Measurements from ENCODE around the gene PSMB5. TPM values are rescaled to one million over a fixed set of nuclear protein-coding genes. Genes with fewer than 3 reads are reported as not detected.

Gene PSMB5
- total RNA-seq, 1 donor from 2014 or later = 123 TPM

DNA sequence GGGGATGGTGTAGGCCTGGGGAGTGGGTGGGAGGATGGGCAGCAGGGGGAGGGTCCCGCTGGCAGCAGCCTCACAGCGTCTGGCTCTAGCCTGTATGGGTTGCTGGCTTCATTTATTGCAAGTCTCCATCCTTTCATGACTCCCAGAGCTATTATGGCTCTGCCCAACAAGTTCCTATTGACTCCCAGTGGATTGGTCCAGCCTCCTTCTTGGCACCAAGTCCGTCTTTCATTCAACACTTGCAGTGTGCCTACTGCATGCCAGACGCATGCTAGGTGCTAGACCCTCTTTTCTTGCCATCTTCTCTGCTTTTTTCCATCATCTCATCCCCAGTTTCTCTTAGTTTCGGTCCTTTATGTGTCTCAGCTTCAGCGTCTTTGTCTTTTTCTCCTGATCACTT, 8.4 kb upstream of the PSMB5 start:
- peaks cover 13% of the 10 kb centered on the region for H3K4me1 Mint-ChIP-seq
- no peak overlapping the region for H3K27ac Mint-ChIP-seq
- DNase-seq (ENCODE audit: low spot score in 2 of 2, unreplicated experiment in 2 of 2) = no peak
- H3K4me3 Mint-ChIP-seq = no peak overlapping the region
- H3K36me3 Mint-ChIP-seq = peaks cover 4% of the 10 kb centered on the region
- no peaks in the 10 kb centered on the region for H3K27me3 Mint-ChIP-seq (ENCODE audit: low read depth)
- no peaks in the 10 kb centered on the region for H3K9me3 Mint-ChIP-seq
- TF ChIP-seq, protein P1, sequence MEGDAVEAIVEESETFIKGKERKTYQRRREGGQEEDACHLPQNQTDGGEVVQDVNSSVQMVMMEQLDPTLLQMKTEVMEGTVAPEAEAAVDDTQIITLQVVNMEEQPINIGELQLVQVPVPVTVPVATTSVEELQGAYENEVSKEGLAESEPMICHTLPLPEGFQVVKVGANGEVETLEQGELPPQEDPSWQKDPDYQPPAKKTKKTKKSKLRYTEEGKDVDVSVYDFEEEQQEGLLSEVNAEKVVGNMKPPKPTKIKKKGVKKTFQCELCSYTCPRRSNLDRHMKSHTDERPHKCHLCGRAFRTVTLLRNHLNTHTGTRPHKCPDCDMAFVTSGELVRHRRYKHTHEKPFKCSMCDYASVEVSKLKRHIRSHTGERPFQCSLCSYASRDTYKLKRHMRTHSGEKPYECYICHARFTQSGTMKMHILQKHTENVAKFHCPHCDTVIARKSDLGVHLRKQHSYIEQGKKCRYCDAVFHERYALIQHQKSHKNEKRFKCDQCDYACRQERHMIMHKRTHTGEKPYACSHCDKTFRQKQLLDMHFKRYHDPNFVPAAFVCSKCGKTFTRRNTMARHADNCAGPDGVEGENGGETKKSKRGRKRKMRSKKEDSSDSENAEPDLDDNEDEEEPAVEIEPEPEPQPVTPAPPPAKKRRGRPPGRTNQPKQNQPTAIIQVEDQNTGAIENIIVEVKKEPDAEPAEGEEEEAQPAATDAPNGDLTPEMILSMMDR (IDR thresholded peaks at IDR 0.05; ENCODE audit: unreplicated experiment) = no peak

- no peak within 1 kb of the TSS for H3K4me3 Mint-ChIP-seq
- H3K4me1 Mint-ChIP-seq = peaks cover 13% of the 10 kb centered on the region
- DNase-seq (ENCODE audit: low spot score in 2 of 2, unreplicated experiment in 2 of 2) = no peak
- peaks cover 1% of the 10 kb centered on the region for H3K36me3 Mint-ChIP-seq
- no peaks in the 10 kb centered on the region for H3K27me3 Mint-ChIP-seq (ENCODE audit: low read depth)
- no peak within 1 kb of the TSS for H3K27ac Mint-ChIP-seq
- H3K9me3 Mint-ChIP-seq = no peaks in the 10 kb centered on the region
- TF ChIP-seq, protein P1 (IDR thresholded peaks at IDR 0.05; ENCODE audit: unreplicated experiment) = no peak
Observed at GRCh38 chr14:23042162-23042965, 7.7 kb upstream of the PSMB5 start, which contains the start of gene PSMB11. PSMB11 (plus strand) TSS chr14:23042212; CDS start chr14:23042226, 14 bp downstream.

- Mint-ChIP-seq H3K27me3 (ENCODE audit: low read depth) (no peaks in the 10 kb centered on the region), H3K36me3 (no peaks in the 10 kb centered on the region), H3K9me3 (no peaks in the 10 kb centered on the region), H3K4me1 (peaks cover 13% of the 10 kb centered on the region), H3K4me3 (no peak overlapping the region), H3K27ac (no peak overlapping the region)
- DNase-seq (ENCODE audit: low spot score in 2 of 2, unreplicated experiment in 2 of 2) = no peak
- TF ChIP-seq, protein P1 (IDR thresholded peaks at IDR 0.05; ENCODE audit: unreplicated experiment) = no peak
Observed at GRCh38 chr14:23041729-23042128, 7.0 kb upstream of the PSMB5 start.

- H3K4me3 Mint-ChIP-seq = no peak overlapping the region
- no peaks in the 10 kb centered on the region for H3K36me3 Mint-ChIP-seq
- no peak overlapping the region for H3K27ac Mint-ChIP-seq
- TF ChIP-seq, protein P1 (IDR thresholded peaks at IDR 0.05; ENCODE audit: unreplicated experiment) = no peak
- no peaks in the 10 kb centered on the region for H3K9me3 Mint-ChIP-seq
- no peaks in the 10 kb centered on the region for H3K27me3 Mint-ChIP-seq (ENCODE audit: low read depth)
- peaks cover 12% of the 10 kb centered on the region for H3K4me1 Mint-ChIP-seq
- DNase-seq (ENCODE audit: low spot score in 2 of 2, unreplicated experiment in 2 of 2) = no peak
Observed at GRCh38 chr14:23040100-23040499, 5.4 kb upstream of the PSMB5 start.

- no peak for DNase-seq (ENCODE audit: low spot score in 2 of 2, unreplicated experiment in 2 of 2)
- H3K27ac Mint-ChIP-seq = peak overlapping the region; percentile 98
- H3K9me3 Mint-ChIP-seq = no peaks in the 10 kb centered on the region
- H3K4me3 Mint-ChIP-seq = peak overlapping the region; percentile 96
- no peaks in the 10 kb centered on the region for H3K27me3 Mint-ChIP-seq (ENCODE audit: low read depth)
- H3K4me1 Mint-ChIP-seq = peaks cover 19% of the 10 kb centered on the region
- TF ChIP-seq, protein P1 (IDR thresholded peaks at IDR 0.05; ENCODE audit: unreplicated experiment) = no peak
- peaks cover 13% of the 10 kb centered on the region for H3K36me3 Mint-ChIP-seq
Observed at GRCh38 chr14:23035303-23036144, 824 bp upstream of the PSMB5 start.
